GM06990 (cell line): ENCODE results near the gene CHMP4B.
A peak's percentile ranks its signal among the peaks of the same experiment; 100 is the strongest.

Experiments
- DNase-seq: peaks from one replicate; pipeline ENCODE4 v3.0.0-alpha.2; 2011; ENCODE audit not compliant: insufficient read length; ENCODE audit errors: extremely low read depth
- H3K27me3 ChIP-seq: replicated peaks from 2 replicates; pipeline ENCODE4 v1.6.0; 2011; ENCODE audit warnings: low read length; ENCODE audit not compliant: control insufficient read depth, insufficient read depth
- H3K36me3 ChIP-seq: 2 replicates; pipeline ENCODE4 v1.5.1; 2011; ENCODE audit warnings: low read length; ENCODE audit not compliant: control insufficient read depth, insufficient read depth
- H3K4me3 ChIP-seq: replicated peaks from 2 replicates; pipeline ENCODE4 v1.5.1; 2011; ENCODE audit warnings: low read depth, mild to moderate bottlenecking, control low read depth, low read length
- CTCF ChIP-seq: IDR thresholded peaks from 2 replicates; pipeline ENCODE4 v1.5.1; 2011; ENCODE audit warnings: low read length, control low read depth, mild to moderate bottlenecking, inconsistent platforms; ENCODE audit not compliant: insufficient read depth, poor library complexity, severe bottlenecking

The CHMP4B gene

DNA sequence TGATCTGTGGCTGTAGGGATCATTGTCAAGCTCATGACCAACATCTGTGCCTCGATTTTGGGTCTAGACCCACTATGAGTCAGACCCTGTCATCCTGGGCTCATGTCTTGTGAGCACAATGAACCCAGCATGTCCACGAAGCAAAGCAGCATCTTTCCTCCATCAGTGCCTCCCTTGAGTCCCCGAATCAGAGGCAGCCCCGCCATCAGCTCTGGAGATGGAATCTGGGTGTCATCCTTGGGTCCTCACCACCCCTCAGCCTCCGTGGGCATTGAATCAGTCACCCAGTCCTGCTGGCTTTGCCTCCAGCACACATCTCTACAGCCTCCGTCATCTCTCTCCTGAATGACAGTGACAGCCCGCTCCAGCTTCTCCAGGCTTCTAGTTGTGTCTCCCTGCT, 56.9 kb downstream of the CHMP4B start:
- TF ChIP-seq CTCF = no peak
- Histone ChIP-seq H3K36me3 (no peaks in the 10 kb centered on the region), H3K4me3 (no peak overlapping the region), H3K27me3 (no peaks in the 10 kb centered on the region)
- no peak for DNase-seq

- no peaks in the 10 kb centered on the region for H3K36me3 ChIP-seq
- no peak for DNase-seq
- H3K27me3 ChIP-seq = no peaks in the 10 kb centered on the region
- no peak for TF ChIP-seq CTCF
- no peak overlapping the region for H3K4me3 ChIP-seq
Measured at GRCh38 chr20:33868595-33868994, 57.4 kb downstream of the CHMP4B start.

GRCh38 chr20:33869283-33869682, 58.1 kb downstream of the CHMP4B start:
- H3K36me3 ChIP-seq = no peaks in the 10 kb centered on the region
- H3K27me3 ChIP-seq = no peaks in the 10 kb centered on the region
- no peak for TF ChIP-seq CTCF
- no peak for DNase-seq
- no peak overlapping the region for H3K4me3 ChIP-seq

GRCh38 chr20:33871362-33871761, 60.2 kb downstream of the CHMP4B start:
- no peak for DNase-seq
- H3K4me3 ChIP-seq = no peak overlapping the region
- H3K27me3 ChIP-seq = no peaks in the 10 kb centered on the region
- H3K36me3 ChIP-seq = no peaks in the 10 kb centered on the region
- TF ChIP-seq CTCF = no peak

DNA sequence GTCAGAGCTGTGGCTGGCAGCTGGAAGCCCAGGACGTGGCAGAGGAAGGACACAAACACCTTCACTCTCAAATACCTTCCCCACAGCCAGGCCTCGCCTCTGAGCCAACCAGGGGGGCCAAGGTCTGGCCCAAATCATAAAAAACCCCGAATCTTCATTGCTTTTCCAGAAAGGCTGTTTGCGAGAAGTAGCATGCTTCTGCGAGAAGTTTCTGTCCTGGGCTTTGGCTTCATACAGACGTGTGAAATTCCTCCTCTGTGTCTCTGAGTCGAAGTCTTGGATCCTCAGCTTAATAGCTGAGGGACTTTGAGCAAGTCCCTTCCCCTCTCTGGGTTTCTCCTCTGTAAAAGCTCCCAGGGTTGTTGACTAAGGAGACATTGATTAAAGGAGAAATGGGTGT, 63.0 kb downstream of the CHMP4B start:
- no peaks in the 10 kb centered on the region for H3K36me3 ChIP-seq
- no peak overlapping the region for H3K4me3 ChIP-seq
- H3K27me3 ChIP-seq = no peaks in the 10 kb centered on the region
- DNase-seq = no peak
- TF ChIP-seq CTCF = no peak

- Histone ChIP-seq H3K27me3 (no peaks in the 10 kb centered on the region), H3K4me3 (no peak overlapping the region), H3K36me3 (no peaks in the 10 kb centered on the region)
- peak; percentile 75 for DNase-seq
- no peak for TF ChIP-seq CTCF
Measured at GRCh38 chr20:33875055-33875454, 63.9 kb downstream of the CHMP4B start.
